ENCODE data around the gene TOP3A.
A peak's percentile ranks its signal among the peaks of the same experiment; 100 is the strongest.

TOP3A gene

DNA sequence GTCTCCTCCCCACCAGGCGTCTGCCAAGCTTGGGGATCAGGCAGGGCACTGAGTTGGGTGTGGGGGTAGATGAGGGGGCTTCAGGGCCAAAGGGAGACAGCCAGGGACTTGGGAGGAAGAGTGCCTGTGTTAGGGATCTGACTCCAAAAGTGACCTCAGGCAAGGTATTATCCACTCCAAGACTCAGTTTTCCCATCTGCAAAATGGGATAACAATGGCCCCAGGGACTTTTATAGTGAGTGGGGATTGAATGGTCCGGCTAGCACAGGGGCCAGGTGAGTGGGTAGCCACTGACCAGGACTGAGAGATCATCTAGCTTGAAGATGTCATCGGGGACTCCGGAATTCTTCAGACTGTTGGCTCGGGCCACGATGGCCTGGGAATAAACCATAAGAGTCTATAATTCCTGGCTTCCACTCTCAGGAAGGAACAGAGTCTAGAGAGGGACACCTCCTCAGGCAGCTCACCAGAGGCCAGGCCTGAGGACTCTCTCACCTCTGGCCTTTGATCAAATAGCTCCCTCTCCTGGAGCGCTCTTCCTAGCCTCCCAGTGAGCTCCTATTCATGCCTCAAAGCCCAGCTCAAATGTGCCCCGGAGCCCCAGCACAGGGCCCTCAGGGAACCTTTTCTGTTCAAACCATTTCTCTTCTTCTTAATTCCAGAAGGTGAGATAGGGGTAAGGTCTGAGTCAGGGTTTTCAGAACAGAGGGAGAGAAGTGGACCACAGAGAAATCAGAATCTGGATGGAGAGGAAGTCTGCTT is 59.7 kb downstream of the TOP3A start:
- DNase-seq (ENCODE audit: low read depth, low spot score), result no peak

GRCh38 chr17:18253947-18254821 is 60.6 kb downstream of the TOP3A start:
- DNase-seq (ENCODE audit: low read depth, low spot score), result no peak

DNA sequence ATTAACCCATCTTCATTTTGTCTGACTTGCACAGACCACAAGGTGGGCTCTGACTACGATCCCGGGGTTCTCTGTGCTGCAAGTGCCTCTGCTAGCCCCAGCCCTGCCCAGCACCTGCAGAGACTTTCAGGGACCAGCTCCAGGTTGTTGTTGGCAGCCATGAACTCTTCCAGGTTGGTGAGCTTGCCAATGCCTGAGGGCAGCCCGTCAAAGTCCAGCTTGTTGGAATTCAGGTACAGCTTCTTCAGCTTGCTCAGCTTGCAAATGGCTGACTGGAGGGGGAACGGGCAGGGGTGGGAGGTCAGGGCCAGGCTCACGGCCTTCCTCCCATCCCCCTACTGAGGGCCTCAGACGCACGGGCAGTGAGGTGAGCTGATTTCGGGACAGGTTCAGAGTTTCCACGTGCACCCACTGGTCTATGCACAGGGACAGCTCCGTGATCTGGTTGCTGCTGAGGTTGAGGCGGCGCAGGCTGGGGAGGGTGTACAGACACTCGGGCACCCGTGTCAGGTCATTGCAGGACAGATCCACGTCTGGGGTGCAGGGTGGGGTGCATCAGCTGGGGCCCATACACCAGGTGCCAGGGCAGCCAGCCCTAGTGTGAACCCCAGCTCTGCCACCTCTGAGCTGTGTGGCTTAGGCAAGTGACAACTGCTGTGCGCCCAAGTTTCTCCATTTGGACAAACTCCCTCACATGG is 61.5 kb downstream of the TOP3A start:
- no peak for DNase-seq (ENCODE audit: low read depth, low spot score)

DNA sequence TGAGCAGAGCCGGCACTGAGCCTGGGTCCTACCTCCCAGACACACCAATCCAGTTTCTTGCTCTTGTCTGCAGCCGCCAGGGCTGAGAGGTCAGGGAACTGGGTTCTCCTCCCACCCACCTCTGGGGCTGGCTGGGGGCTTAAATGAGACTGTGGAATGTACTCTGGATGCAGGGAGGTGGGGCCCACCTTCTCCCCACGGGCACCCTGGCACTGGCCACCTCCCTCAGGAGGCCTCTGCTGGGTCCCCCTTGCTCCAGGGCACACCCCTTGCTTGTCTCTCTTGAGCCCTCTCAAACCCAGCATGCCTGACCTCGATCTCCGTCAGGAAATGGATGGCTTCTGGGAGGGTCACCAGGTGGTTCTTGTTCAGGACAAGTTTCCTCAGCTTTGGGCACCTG is 62.6 kb downstream of the TOP3A start:
- no peak for DNase-seq (ENCODE audit: low read depth, low spot score)

DNA sequence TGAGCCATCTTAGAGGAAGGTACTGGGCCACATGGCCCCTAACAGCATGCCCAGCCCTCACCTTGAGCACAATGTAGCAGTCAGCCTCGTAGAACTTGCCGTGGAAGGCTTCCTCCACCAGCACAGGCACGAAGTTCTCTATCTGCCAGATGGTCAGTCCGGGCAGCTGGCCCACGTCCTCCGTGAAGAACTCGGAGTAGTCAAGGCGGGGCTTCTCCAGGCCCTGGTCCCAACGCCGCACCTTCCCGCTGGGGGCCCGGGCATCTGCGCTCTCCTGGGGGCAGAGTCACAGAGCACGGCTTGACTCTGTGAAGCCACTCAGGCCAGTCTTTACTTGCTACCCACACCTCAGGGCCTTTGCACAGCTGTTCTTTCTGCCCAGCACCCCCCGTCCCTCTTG is 63.6 kb downstream of the TOP3A start:
- DNase-seq (ENCODE audit: low read depth, low spot score), result no peak

DNA sequence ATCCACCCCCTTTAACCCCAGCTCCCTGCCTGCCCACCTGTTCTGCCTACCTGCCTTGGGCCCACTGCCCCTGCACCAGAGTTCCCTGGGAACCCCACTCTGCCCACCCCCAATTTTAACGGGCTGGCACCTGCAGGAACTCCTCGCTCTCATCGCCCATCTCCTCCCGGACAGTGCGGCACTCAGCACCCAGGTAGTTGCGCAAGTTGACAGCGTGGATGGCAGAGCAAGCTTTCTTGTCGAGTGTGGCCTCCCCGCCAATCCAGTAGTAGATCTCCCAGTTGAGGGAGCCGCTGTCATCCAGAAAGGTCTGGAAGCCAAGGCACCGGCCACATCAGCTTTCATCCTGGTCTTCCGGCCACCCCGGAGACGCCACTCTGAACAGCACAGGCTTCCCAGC is 64.1 kb downstream of the TOP3A start:
- DNase-seq (ENCODE audit: low read depth, low spot score), result no peak

GRCh38 chr17:18250259-18250658 is 64.5 kb downstream of the TOP3A start:
- no peak for DNase-seq (ENCODE audit: low read depth, low spot score)

- DNase-seq (ENCODE audit: low read depth, low spot score), result no peak
These were observed 66.0 kb downstream of the TOP3A start for GRCh38 chr17:18248811-18249210.

DNA sequence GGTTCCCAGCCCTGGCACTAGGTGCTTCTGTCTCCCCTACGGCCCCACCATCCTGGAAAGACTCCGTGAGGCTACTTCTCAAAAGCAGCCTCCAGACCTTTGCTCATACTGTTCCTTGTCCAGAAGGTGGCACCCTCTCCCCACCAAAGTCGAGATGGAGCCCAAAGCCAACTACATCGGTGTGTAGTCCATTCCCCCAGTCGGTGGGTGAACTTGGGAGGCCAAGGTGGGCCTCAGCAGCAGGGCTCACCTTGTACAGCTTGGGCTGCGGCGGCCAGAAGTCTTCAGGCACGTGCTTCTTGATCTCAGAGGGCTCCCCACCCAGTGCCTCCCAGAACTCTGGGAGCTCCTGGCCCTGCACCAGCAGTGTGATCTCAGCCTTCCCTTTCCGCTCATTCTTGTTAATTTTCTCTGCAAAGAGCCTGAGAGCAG is 66.5 kb downstream of the TOP3A start:
- DNase-seq (ENCODE audit: low read depth, low spot score), result peak; percentile 45

GRCh38 chr17:18247613-18248001 is 67.2 kb downstream of the TOP3A start:
- DNase-seq (ENCODE audit: low read depth, low spot score), result no peak

DNA sequence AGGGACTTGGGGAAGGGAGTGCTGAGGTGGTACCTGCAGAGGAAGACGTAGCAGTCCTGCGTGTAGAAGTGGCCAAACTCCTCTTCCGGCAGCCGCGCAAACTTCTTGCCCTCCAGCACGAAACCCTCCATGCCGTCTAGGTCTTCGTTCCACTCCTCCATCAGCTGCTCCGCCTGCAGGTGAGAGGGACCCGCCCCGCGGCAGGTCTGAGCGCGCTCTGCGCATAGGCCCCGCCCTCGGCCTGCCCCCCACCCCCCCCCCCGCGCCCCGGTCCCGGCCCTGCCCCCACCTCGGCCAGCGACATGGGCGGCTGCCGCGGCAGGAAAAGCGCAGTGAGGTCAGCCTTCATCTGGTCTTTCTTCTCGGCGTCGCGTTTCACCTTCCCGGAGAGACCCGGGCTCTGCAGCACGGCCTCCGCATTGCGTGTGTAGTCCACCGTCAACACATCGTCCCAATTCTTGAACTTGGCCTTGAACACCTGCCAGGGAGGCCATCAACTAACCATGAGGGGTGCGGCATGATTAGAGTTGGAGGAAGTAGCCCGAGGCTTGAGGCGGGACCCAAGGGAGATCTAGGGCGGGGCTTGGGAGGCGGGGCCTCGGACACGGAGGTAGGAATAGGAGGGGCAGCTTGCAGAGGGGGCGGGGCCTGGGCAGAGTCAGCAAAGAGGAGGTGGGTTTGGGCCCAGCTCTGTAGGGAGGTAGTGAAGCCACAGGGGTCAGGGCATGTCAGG is 67.7 kb downstream of the TOP3A start:
- DNase-seq (ENCODE audit: low read depth, low spot score), result no peak

- no peak for DNase-seq (ENCODE audit: low read depth, low spot score)
These were observed 68.6 kb downstream of the TOP3A start for GRCh38 chr17:18246109-18246725.

- DNase-seq (ENCODE audit: low read depth, low spot score), result no peak
These were observed 69.6 kb downstream of the TOP3A start for GRCh38 chr17:18245038-18245776.

DNA sequence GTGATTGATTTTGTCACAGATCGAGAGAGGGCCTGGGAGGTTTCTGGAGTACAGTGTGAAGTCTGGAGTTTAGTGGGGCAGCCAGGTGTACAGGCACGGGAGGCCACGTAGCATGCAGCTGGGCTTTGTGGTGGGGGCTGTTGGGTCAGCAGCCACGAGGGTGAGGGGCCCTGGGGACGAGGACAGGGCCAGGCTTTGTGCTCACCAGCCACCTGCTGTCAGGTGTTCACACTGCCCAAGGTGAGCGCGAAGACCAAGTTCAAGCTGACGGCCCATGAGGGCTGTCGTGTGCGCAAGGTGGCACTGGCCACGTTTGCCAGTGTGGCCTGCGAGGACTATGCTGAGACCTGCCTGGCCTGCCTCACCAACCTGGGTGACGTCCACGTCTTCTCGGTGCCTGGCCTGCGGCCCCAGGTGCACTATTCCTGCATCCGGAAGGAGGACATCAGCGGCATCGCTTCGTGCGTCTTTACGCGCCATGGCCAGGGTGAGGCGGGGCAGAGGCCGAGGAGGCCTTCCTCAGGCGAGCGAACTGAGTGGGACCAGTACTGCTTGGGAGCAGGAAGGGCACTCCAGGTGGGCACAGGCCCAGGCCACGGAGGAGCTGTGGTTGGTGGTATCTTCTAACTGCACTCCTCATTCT is 73.4 kb downstream of the TOP3A start:
- DNase-seq (ENCODE audit: low read depth, low spot score), result no peak

DNA sequence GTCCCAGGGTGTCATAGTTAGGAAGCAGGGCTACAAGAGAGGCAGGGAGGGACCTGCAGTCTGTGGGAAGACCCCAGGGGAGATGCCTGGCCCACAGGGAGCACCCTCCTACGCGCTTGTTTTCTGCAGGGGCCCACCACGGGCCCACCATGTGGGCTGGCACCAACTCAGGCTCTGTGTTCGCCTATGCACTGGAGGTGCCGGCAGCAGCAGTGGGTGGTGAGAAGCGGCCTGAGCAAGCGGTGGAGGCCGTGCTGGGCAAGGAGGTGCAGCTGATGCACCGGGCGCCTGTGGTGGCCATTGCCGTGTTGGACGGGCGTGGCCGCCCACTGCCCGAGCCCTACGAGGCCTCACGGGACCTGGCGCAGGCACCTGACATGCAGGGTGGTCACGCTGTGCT is 74.3 kb downstream of the TOP3A start:
- no peak for DNase-seq (ENCODE audit: low read depth, low spot score)

GRCh38 chr17:18238299-18238698 is 76.5 kb downstream of the TOP3A start:
- no peak for DNase-seq (ENCODE audit: low read depth, low spot score)

DNA sequence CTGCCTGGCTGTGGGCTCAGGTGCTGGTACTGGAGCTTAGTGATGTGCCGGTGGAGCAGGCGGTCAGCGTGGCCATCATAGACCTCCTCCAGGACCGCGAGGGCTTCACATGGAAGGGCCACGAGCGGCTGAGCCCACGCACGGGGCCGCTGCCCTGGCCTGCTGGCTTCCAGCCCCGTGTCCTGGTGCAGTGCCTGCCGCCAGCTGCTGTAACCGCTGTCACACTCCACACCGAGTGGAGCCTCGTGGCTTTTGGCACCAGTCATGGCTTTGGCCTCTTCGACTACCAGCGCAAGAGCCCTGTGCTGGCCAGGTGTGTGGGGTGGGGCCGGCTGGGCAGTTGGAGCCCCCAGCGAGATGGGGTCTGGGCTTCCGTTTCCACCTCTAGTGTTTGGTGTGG is 77.3 kb downstream of the TOP3A start:
- DNase-seq (ENCODE audit: low read depth, low spot score), result no peak

DNA sequence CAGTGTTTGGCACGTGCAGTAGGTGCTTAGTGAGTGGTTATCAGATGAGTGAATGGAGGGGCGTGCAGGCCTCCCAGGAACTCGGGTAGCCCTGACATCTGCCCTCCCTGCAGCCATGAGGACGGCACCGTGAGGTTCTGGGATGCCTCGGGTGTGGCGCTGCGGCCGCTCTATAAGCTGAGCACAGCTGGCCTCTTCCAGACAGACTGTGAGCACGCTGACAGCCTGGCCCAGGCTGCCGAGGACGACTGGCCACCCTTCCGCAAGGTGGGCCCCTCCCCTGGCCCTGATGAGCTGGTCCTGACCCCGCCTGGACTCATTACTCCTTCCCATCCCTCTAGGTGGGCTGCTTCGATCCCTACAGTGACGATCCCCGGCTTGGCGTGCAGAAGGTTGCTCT is 78.3 kb downstream of the TOP3A start:
- no peak for DNase-seq (ENCODE audit: low read depth, low spot score)

DNA sequence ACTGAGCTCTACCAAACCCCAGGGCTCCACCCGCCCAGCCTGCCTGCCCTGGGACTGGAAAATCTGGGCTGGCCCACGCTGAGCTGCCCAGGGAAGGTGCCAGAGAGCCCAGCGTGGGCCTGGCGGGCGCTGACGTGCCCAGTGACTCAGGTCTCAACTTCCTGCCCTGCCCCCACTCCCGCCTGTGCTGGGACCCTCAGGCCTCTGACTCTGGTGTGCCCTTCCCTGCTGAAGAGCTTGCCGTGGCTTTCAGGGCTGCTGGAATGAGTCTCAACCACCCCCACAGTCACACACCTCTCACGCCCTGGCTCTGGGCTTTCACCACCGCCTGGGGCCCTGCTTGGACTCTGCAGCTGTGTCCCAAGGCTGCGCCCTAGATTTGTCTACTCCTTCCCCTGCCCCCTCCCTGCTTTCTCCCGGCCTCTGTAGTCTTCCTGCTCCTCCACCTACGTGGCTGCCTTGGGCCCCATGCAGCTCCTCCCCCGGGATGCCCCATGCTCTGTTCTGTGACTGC is 79.0 kb downstream of the TOP3A start:
- no peak for DNase-seq (ENCODE audit: low read depth, low spot score)

DNA sequence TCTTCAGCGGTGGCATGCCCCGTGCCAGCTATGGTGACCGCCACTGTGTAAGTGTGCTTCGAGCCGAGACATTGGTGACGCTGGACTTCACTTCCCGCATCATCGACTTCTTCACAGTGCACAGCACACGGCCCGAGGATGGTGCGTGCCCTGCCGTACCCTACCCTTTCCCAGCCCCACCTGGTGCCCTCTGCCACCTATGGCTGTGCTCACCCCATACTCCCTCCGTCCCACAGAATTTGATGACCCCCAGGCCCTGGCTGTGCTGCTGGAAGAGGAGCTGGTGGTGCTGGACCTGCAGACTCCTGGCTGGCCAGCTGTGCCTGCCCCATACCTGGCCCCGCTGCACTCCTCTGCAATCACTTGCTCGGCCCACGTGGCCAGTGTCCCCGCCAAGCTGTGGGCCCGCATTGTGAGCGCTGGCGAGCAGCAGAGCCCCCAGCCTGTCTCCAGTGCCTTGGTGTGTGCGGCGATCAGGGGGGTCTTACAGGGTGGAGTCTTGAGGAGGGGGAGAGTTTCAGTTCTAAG is 79.9 kb downstream of the TOP3A start:
- DNase-seq (ENCODE audit: low read depth, low spot score), result no peak
